GM10847 (cell line): ENCODE results near the gene CRYZL1.

ENCODE experiments used
- POLR2A ChIP-seq: IDR thresholded peaks from 2 replicates; pipeline ENCODE4 v1.6.1; 2011; ENCODE audit not compliant: insufficient read length; ENCODE audit errors: extremely low read depth

Gene CRYZL1

GRCh38 chr21:33641352-33642026, at the start of gene CRYZL1:
Gene CRYZL1 (minus strand): TSS chr21:33641741. CDS start chr21:33631551, 10,190 bp downstream.
- TF ChIP-seq POLR2A: peak; percentile 61

- no peak for TF ChIP-seq POLR2A
Measured at GRCh38 chr21:33690874-33691273, 49.3 kb upstream of the CRYZL1 start.

GRCh38 chr21:33688353-33688752, 46.8 kb upstream of the CRYZL1 start:
- no peak for TF ChIP-seq POLR2A

GRCh38 chr21:33687634-33688033, 46.1 kb upstream of the CRYZL1 start:
- no peak for TF ChIP-seq POLR2A

GRCh38 chr21:33686386-33686785, 44.8 kb upstream of the CRYZL1 start:
- TF ChIP-seq POLR2A: no peak

GRCh38 chr21:33685613-33686197, 44.2 kb upstream of the CRYZL1 start:
- TF ChIP-seq POLR2A: no peak

GRCh38 chr21:33684923-33685560, 43.5 kb upstream of the CRYZL1 start:
- no peak for TF ChIP-seq POLR2A

GRCh38 chr21:33684068-33684467, 42.5 kb upstream of the CRYZL1 start:
- no peak for TF ChIP-seq POLR2A

GRCh38 chr21:33682992-33683627, 41.6 kb upstream of the CRYZL1 start:
- no peak for TF ChIP-seq POLR2A

GRCh38 chr21:33680870-33681269, 39.3 kb upstream of the CRYZL1 start:
- no peak for TF ChIP-seq POLR2A

- TF ChIP-seq POLR2A: no peak
Measured at GRCh38 chr21:33677450-33677849, 35.9 kb upstream of the CRYZL1 start.

GRCh38 chr21:33674226-33674625, 32.7 kb upstream of the CRYZL1 start:
- no peak for TF ChIP-seq POLR2A

GRCh38 chr21:33673473-33673872, 31.9 kb upstream of the CRYZL1 start:
- TF ChIP-seq POLR2A: no peak

- TF ChIP-seq POLR2A: no peak
Measured at GRCh38 chr21:33670076-33670978, 28.8 kb upstream of the CRYZL1 start.

- TF ChIP-seq POLR2A: no peak
Measured at GRCh38 chr21:33668620-33669019, 27.1 kb upstream of the CRYZL1 start.
